Omental fat pad (tissue), 4 donors: ENCODE results near the gene TMEM61. TPM values are rescaled to one million over a fixed set of nuclear protein-coding genes. Genes with fewer than 3 reads are reported as not detected.

Experiments used
- ATAC-seq: fragments of 150-250 bp; one replicate; pipeline ENCODE4 v1.9.1; 2016; ENCODE audit warnings: mild to moderate bottlenecking, moderate library complexity; ENCODE audit not compliant: low FRiP score
- DNase-seq: peaks from one replicate; pipeline ENCODE4 v3.0.0-alpha.2; 2019; ENCODE audit warnings: low spot score
- CTCF ChIP-seq, 3 donors: fragments of 450-650 bp; IDR thresholded peaks; one replicate each; pipeline ENCODE4 v1.5.1; 2016 to 2017; ENCODE audit warnings: antibody characterized with exemption in 3 of 3, mild to moderate bottlenecking in 3 of 3, moderate library complexity in 2 of 3
- total RNA-seq, 4 donors: library from RNA; depleted of rRNA; stranded (reverse); fragments of >200 nt; gene quantifications; one replicate each; pipeline ENCODE4 v1.1.0, GENCODE V29; 2016

Gene TMEM61
- total RNA-seq, 4 donors from 2014 or later = not detected

- no peak for TF ChIP-seq CTCF (IDR thresholded peaks at IDR 0.05)
- ATAC-seq = no peak
Observed at GRCh38 chr1:54989473-54989872, 9.0 kb downstream of the TMEM61 start.

DNA sequence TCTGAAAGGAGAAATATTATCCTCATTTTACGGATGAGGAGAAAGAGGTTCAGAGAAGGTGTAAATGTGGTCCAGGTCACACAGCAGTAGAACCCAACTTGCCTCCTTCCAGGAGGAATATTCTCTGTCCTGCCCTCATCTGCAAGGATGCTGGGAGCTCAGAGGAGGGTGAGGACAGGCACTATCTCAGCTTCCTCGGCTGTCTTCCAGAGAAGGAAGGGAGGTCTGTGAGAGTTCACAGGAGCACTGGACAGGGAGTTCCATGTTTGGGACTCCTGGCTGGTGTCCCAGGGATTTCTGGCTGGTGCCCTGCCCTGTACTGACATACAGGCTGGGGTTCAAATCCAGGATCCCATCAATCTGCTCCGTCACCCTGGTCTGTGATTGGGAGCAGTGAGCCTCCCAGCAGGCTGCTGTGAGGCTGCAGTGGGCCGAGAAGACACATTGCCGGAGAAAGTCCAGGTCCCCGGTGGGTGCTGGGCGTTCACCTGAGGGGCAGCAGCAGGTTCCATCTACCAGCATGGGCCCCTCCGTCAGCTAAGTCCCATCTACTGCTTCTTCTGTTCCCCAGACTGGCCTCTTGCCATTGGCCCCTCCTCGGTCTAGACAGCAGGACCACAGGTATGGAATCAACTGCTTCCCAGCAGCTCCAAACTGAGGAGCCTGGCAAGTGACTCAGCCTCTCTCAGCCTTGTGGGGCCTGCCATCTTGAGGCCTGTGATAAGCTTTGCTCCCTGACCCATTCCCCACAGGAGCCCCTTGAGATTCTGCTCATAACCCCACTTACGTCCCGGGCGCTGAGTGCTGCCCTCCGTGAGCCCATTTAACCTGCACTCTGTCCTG lies 9.8 kb downstream of the TMEM61 start:
- no peak for TF ChIP-seq CTCF (IDR thresholded peaks at IDR 0.05)
- DNase-seq = no peak
- no peak for ATAC-seq

More at GRCh38 chr1:54989473-54989872, 9.0 kb downstream of the TMEM61 start:
- DNase-seq = no peak

GRCh38 chr1:54990916-54991315 lies 10.5 kb downstream of the TMEM61 start:
- TF ChIP-seq CTCF (IDR thresholded peaks at IDR 0.05) = no peak
- ATAC-seq = no peak

GRCh38 chr1:54991939-54992338 lies 11.5 kb downstream of the TMEM61 start:
- ATAC-seq (no peak), DNase-seq (no peak)
- TF ChIP-seq CTCF (IDR thresholded peaks at IDR 0.05) = no peak

More at GRCh38 chr1:54990916-54991315, 10.5 kb downstream of the TMEM61 start:
- no peak for DNase-seq

DNA sequence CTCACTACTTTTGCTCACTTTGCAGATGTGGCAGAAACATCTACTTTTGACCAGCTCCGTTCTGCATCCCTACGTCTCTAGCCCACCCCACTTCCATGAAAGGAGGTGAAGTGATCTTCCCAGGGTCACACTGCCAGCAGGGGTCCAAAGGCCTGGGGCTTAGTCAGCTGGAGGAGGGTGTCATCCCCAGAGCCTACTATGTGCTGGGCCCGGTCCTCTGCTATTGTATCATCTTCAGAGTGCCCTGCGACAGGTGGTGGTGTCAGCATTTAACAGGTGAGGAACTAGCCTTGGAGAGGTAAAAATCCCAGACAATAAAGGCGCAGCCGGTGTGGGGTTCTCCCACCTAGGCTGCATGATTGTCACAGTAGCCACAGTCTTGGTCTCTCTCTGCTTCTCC lies 12.7 kb downstream of the TMEM61 start:
- no peak for TF ChIP-seq CTCF (IDR thresholded peaks at IDR 0.05)
- DNase-seq (no peak), ATAC-seq (no peak)

DNA sequence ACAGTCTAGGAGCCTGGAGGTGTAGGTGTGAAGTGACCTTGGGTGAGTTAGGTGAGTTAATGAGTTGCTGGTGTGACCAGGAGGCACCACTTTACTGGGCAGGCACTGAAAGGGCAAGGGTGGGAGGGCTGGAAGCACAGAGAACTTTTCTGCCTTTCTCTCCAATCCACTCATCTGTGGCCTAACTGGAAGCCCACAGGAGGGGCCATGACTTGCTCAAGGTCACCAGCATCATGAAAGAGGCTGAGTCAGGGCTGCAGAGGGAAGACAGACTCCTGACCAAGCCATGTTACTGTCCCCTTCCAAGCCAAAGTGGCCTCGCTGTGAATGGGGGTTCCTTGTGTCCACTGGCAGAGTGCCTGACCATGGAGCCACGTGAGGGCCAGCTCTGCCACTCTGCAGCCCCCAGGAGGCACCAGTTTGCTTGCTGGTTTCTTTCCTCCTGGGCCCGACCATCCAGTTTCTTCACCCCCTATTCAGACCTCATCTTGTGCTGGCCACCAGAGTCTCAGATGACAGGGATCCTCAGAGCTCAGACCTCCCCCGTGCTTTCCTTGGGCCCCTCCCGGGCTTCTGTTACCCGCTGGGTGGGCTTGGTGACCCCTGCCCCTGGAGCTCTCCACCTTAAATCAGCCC lies 14.0 kb downstream of the TMEM61 start:
- TF ChIP-seq CTCF (IDR thresholded peaks at IDR 0.05) = no peak
- DNase-seq = no peak
- no peak for ATAC-seq
